ENCODE data around the gene FXYD6.

DNA sequence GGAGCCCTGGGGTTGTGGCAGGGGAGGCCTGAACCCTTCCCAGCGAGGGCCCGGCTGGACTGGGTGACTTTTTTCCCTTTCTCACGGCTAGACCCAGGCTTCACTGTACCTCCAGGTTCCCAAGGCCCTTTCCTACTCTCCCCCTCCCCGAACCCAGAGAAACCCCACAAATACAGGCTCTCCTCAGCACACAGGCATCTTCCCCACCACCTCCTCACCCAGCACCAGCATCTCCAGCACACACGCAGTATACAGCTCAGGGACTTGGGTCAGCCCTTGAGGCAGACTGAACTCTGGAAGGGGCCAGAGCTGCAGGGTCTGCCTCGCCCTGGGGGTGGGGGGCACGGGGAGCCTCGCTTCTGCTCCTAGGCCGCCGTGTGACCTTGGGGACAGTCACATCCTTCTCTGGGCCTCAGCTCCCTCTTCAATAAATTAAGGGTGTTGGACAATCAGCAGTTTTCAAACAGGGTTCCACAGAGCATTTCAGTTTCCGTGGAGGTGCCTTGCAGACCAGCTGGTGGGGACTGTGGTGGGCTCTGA is 48.2 kb upstream of the FXYD6 start:
- no peak for TF ChIP-seq CTCF (IDR thresholded peaks at IDR 0.05 in 4 of 5, conservative IDR thresholded peaks at IDR 0.05 in 1 of 5)
- no peak for TF ChIP-seq POLR2A (IDR thresholded peaks at IDR 0.05)

All from gastrocnemius medialis (tissue), 4 donors.